Right lobe of liver (tissue), 4 donors: ENCODE results near the gene POC1A.

Experiments
- CTCF ChIP-seq, 4 donors: fragments of 200-600 bp in 3 of 4; fragments of 450-650 bp in 1 of 4; IDR thresholded peaks; one replicate each; pipeline versions ENCODE4 v1.5.1 to v1.8.0; 2016 to 2022; ENCODE audit warnings: antibody characterized with exemption in 4 of 4, mild to moderate bottlenecking in 2 of 4
- POLR2A ChIP-seq: fragments of 450-650 bp; IDR thresholded peaks from one replicate; pipeline ENCODE4 v1.6.1; 2017; ENCODE audit warnings: antibody characterized with exemption, mild to moderate bottlenecking
- donor health status: DM: no; HTN: no; CAD: no.
- donor health status: DM: no; HTN: no; CAD: no.
- donor health status: DM: no; HTN: yes; CAD: no.

GRCh38 chr3:52134761-52135160, 19.5 kb downstream of the POC1A start:
- TF ChIP-seq CTCF (IDR thresholded peaks at IDR 0.05): no peak
- no peak for TF ChIP-seq POLR2A
